Skeletal muscle satellite cell (primary cell): Measurements from ENCODE around the gene SSH3.

Experiments used
- H3K27me3 ChIP-seq: 2 replicates; pipeline ENCODE4 v1.7.0; 2013; ENCODE audit warnings: low read length; ENCODE audit not compliant: control insufficient read depth, insufficient read depth
- H3K36me3 ChIP-seq: 2 replicates; pipeline ENCODE4 v1.7.0; 2013; ENCODE audit warnings: mild to moderate bottlenecking, control low read depth, low read length; ENCODE audit not compliant: insufficient read depth
- H3K4me1 ChIP-seq: 2 replicates; pipeline ENCODE4 v1.7.0; 2013; ENCODE audit warnings: low read length; ENCODE audit not compliant: control insufficient read depth, insufficient read depth
- H3K4me2 ChIP-seq: 2 replicates; pipeline ENCODE4 v1.7.0; 2013; ENCODE audit warnings: mild to moderate bottlenecking, low read length
- H3K4me3 ChIP-seq: 2 replicates; pipeline ENCODE4 v1.7.0; 2013; ENCODE audit warnings: low read length
- H3K9ac ChIP-seq: 2 replicates; pipeline ENCODE4 v1.7.0; 2013; ENCODE audit warnings: mild to moderate bottlenecking, low read depth, low read length, moderate library complexity
- H3K9me3 ChIP-seq: replicated peaks from 2 replicates; pipeline ENCODE4 v1.7.0; 2013; ENCODE audit warnings: mild to moderate bottlenecking, control low read depth, low read length

The SSH3 gene

DNA sequence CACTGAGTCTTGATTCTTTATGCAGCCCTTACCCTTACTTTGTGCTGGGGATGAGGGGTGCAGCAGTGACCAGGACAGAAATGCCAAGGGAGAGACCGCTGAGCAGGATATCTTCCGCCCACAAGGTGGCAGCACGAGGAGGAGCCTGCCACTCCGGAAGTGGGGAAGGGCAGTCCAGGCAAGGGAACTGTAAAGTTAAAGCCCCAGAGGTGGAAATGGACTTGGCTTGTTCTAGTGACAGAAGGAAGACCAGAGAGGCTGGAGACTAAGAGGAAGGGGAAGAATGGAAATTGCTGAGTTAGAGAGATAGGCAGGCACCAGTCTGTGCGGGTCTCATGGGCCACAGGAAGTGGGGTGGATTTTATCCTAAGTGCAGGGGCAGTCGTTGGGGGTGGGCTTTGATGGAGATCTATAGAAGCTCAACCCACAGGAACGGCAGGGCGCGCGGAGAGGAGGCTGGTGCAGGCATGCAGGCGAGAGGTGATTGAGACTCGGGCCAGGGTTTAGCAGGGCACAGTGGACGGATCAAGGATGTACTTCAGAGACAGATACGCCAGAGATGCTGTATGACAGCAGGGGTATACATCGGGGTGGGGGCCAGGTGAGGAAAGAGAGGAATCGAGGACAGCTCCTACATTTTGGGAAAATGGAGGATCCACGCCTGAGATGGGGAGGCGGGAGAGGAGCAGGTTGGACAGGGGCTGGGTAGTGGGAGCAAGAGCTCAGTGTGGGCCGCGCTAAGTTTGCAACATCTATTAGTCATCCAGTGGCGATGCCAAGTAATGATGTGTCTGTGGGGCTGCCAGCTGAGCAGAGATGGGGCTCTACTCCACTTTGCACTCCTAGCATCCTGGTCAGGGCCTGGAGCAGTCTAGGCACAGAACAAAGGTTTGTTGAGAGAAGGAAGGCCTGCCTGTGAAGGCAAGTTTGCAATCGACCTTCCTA is 40.3 kb upstream of the SSH3 start:
- Histone ChIP-seq H3K4me2 (peak overlapping the region; percentile 64), H3K4me3 (peak overlapping the region; percentile 35), H3K9me3 (no peaks in the 10 kb centered on the region), H3K9ac (no peak overlapping the region), H3K36me3 (peaks cover 8% of the 10 kb centered on the region), H3K27me3 (no peaks in the 10 kb centered on the region), H3K4me1 (peaks cover 28% of the 10 kb centered on the region)

DNA sequence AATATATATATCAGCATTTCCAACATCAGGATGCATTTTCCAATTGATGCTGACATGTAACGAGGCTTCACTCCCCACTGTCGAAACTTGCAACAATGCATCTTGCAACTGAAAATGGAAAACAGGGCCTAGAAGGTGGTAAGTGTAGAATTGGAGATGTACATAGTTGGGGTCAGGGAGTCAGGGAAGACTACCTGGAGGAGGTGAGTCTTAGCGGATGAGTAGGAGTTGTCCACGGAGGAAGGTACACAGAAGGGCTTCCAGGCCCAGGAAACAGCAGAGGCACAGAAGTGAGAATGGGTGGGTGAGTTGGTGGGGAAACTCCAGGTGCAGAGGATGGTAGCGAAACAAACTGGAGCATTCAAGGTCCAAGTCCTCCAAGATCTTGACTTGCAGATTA is 39.1 kb upstream of the SSH3 start:
- no peaks in the 10 kb centered on the region for H3K27me3 ChIP-seq
- no peak overlapping the region for H3K4me2 ChIP-seq
- no peak overlapping the region for H3K9ac ChIP-seq
- H3K4me1 ChIP-seq = peaks cover 38% of the 10 kb centered on the region
- H3K9me3 ChIP-seq = no peaks in the 10 kb centered on the region
- peaks cover 8% of the 10 kb centered on the region for H3K36me3 ChIP-seq
- no peak overlapping the region for H3K4me3 ChIP-seq

DNA sequence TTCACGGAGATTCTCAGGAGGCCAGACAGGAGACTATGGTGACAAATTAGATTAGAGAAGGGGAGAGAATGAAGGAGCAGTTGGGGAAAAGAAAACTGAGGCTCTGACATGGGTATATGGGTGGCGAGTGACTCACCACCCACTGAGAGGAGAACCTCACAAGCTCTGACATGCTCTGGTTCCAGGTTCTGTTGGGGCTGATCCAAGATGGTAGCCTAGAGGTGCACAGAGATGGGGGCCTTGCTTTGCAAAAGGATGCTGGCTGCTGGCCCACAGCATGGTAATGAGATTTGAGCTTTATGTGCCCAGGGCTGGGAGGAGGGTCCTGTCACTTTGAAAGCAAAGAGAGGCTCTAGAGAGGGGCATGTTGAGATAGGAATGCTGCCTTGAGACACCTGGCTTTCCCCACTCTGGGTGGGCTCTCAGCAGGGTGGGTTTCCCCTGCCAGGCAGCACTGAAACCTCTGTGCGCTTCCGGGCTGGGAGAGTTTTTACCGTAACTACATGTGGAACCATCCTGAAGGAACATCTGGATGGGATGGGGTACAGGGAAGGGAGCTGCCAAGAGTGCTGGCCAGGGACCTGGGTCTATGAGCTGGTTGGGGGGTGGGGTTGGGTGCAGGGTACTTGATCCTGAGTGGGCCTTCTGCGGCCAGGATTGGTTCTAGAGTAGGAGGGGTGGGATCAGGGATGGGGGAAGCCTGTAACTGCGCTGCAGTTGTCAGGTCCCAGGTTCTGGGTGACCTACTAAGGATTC is 38.3 kb upstream of the SSH3 start:
- H3K4me2 ChIP-seq = no peak overlapping the region
- peaks cover 8% of the 10 kb centered on the region for H3K36me3 ChIP-seq
- no peaks in the 10 kb centered on the region for H3K9me3 ChIP-seq
- no peak overlapping the region for H3K4me3 ChIP-seq
- H3K9ac ChIP-seq = no peak overlapping the region
- H3K4me1 ChIP-seq = peaks cover 46% of the 10 kb centered on the region
- H3K27me3 ChIP-seq = no peaks in the 10 kb centered on the region

DNA sequence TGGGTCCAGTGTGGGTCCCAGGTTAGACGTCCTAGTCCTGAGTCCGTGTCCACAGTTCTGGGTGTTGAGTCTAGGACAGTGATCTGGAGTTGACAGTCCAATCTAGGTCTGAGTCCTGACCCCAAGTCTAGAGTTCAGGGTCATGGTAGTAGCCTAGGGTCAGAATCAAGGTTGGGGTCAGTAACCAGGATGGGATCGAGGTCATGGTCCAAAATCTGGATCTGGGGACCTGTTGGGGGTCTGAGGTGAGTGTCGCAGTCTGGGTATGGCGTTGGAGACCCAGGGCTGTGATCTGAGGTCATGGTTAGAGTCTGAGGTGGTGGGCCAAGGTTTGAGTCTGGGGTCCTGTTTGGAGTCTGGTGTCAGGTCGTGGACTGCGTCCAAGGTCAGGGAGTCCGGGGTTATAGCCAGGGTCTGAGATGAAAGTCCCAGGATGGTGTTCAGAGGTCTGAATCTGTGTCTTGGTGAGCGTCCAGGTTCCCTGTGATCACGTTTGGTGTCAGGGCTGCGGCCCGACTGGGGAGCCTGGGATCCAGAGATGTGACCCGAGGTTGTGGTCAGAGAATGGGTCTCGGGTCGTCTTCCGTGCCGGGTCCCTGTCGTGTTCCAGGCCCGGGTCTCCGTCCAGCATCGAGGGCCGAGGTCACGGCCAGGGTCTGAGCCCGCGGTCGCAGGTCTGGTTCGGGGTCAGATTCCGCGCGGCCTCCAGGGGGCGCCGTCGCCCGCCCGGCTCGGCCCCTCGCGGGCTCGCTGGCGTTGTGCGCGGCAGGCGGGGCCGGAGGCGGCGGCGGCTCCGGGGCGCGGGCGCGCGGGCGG is 37.5 kb upstream of the SSH3 start:
- H3K36me3 ChIP-seq = peaks cover 8% of the 10 kb centered on the region
- peak overlapping the region; percentile 71 for H3K4me2 ChIP-seq
- no peaks in the 10 kb centered on the region for H3K27me3 ChIP-seq
- peak overlapping the region; percentile 63 for H3K4me3 ChIP-seq
- peak overlapping the region; percentile 30 for H3K9ac ChIP-seq
- peaks cover 53% of the 10 kb centered on the region for H3K4me1 ChIP-seq
- no peaks in the 10 kb centered on the region for H3K9me3 ChIP-seq

DNA sequence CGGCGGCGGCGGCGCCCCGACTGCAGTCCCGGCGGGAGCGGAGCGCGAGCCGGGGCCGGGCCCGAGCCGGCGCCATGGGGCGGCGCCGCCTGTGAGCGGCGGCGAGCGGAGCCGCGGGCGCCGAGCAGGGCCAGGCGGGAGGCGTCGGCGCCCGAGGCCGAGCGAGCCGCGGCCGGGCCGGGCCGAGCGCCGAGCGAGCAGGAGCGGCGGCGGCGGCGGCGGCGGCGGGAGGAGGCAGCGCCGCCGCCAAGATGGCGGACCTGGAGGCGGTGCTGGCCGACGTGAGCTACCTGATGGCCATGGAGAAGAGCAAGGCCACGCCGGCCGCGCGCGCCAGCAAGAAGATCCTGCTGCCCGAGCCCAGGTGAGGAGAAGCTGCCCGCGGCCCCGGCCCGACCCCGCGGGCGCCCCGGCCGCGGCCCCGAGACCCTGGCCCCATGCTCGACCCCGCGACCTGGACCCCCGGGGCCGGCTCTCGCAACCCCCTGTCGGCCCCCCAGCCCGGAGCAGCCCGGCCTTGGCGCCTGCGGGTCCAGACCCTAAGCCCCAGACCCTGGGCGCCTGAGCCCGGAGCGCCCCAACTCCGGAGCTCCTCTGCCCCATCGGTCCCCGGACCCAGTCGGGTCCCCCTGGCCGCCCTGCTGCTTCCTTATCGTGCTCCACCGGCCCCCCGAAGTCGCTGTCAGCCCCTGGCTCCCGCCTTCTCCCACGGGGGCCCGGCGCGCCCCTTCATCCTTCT is 36.7 kb upstream of the SSH3 start, which contains the start of gene GRK2:
Gene GRK2, plus strand, starts transcription at position 25 of the 739 bp plus-strand sequence. Its CDS starts 227 bp downstream, at position 252.
- no peaks in the 10 kb centered on the region for H3K9me3 ChIP-seq
- peaks cover 8% of the 10 kb centered on the region for H3K36me3 ChIP-seq
- H3K27me3 ChIP-seq = no peaks in the 10 kb centered on the region
- H3K9ac ChIP-seq = peak within 1 kb of the TSS; percentile 88
- H3K4me3 ChIP-seq = peak within 1 kb of the TSS; percentile 93
- H3K4me2 ChIP-seq = peak within 1 kb of the TSS; percentile 98
- H3K4me1 ChIP-seq = peaks cover 61% of the 10 kb centered on the region

DNA sequence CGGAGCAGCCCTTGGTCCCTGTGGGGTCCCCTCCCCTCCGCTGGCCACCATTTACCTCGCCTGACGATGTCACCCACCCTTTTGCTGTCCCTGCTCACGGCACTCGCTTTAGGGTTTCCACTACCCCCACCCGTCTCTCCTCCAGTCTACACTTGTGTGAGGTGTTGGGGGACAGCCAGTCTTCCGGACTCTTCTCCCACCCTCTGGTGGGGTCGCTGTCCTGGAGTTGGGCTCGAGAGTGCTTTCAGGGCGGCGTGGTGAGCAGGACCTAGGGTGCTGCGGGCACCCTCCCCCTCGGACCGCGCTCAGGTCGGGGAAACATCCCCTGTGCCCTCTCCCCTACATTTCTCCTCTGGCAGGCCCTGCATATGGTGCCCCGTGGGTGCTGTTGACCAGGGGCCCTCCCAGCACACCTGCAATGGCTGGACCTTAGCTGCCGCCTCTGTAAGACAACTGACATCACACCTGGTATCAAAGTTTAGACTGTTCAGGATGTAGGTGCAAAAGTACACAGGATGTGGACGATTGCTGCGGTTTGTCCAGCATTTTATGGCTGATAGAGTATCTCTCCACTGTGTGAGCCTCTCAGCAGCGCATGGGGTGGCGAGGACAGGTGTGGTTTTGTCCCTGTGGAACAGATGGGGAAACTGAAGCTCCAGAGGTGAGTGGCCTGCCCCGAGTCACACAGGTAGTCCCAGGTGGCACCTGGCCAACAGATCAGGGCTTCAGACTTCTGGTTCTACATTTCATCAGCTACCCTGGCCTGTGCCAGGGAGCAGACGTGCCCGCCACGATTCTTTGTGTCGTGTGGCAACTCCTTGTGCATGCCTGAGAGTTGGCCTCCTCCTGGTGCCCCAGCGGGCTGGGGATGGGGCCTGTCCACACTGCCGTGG is 35.9 kb upstream of the SSH3 start:
- Histone ChIP-seq H3K27me3 (no peaks in the 10 kb centered on the region), H3K36me3 (peaks cover 8% of the 10 kb centered on the region), H3K4me2 (peak overlapping the region; percentile 98), H3K4me3 (peak overlapping the region; percentile 93), H3K9ac (peak overlapping the region; percentile 88), H3K4me1 (peaks cover 67% of the 10 kb centered on the region), H3K9me3 (no peaks in the 10 kb centered on the region)

DNA sequence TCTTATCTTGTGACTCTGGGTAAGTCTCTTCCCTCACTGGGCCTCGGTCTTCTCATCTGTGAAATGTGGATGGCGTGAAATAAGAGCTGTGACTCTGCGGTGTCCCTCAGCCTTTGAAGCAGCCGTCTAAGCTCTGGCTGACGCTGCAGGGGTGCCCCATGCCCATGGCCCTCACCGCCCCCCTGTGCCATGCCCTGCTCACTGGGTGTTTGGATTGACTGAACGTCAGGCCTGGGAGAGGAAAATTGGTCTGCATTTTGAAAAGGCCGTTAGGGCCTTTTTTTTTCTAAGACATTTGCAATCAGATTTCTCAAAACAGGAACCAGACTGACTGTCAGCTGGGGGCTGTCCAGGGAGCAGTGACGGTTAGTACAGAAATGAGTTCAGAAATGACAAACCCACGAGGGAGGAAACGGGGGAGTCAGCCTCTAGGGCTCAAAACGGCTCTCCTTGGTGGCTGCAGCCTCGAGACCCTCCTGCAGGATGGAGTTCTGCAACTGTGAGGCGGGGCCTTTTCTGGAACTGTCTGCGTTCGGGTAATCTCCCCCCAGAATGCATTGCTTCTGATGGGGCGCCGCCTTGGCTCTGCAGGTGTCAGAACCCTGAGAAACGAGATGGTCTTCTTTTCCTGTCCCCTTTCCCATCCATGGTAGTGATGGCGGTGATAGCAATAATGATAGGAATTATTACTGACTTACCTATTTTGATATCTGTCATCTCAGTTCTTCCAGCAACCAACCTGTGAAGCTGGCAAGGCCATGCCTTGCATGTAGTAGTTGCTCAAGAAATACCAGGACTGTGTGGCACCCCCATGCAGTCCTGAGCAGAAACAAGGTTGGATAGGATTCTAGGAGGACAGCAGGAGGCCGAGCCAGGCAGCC is 35.0 kb upstream of the SSH3 start:
- peak overlapping the region; percentile 88 for H3K9ac ChIP-seq
- H3K4me2 ChIP-seq = peak overlapping the region; percentile 98
- peaks cover 68% of the 10 kb centered on the region for H3K4me1 ChIP-seq
- H3K9me3 ChIP-seq = no peaks in the 10 kb centered on the region
- no peaks in the 10 kb centered on the region for H3K27me3 ChIP-seq
- H3K4me3 ChIP-seq = peak overlapping the region; percentile 93
- peaks cover 11% of the 10 kb centered on the region for H3K36me3 ChIP-seq

DNA sequence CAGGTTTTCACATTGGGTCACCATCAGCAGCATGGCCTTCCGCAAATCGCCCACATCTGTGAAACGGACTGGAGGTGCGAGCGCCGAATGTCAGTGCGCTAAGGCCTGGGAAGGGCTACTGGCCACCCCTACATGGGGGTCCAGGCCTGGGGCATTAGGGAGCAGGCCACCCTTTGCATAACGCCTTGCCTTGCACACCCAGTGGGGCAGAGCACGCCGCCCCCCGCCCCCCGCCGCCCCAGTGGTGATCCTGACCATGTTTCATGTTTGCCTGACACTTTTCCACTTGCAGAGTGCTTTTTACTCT is 34.4 kb upstream of the SSH3 start:
- Histone ChIP-seq H3K4me1 (peaks cover 68% of the 10 kb centered on the region), H3K9ac (no peak overlapping the region), H3K4me2 (peak overlapping the region; percentile 68), H3K27me3 (no peaks in the 10 kb centered on the region), H3K9me3 (no peaks in the 10 kb centered on the region), H3K4me3 (no peak overlapping the region), H3K36me3 (peaks cover 11% of the 10 kb centered on the region)

DNA sequence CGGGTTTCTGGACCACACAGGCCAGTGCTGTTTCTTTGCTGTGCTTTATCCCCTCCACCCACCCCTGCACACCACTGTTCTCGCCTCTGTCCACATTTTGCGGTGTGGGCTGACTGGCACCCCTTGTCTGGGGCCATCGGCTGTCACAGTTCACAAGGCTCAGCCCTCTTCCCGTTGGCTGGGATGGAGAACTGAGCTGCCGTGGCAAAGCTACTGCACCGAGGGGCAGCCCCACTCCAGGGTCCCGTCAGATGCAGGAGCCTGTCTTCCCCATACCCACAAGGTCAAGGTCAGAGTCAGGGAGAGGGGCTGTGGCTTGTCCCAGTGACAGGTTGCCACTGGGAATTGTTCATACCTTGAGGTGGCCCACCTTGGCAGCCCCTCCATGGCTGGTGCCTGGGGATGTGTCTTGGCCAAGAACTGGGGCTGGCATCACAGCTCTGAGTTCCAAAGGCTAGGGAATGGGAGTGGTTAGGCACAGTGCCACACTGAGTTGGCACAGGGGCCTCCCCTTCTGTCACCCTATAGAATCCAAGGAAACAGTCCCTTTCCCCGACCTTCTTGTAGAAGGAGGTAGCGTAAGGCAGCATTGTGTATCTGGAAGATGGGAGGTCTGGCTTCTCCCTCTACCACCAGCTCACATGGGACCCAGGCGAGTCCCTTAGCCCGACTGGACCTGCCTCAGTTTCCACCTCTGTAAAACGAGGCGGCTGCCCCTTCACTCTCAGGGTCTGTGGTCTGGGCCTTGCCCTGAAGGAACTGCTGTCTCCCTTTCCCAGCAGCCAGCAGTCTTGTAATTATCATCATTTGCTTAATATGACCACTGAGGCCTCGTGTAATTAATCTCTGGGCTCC is 33.7 kb upstream of the SSH3 start:
- no peaks in the 10 kb centered on the region for H3K27me3 ChIP-seq
- peak overlapping the region; percentile 28 for H3K9ac ChIP-seq
- H3K4me1 ChIP-seq = peaks cover 69% of the 10 kb centered on the region
- peak overlapping the region; percentile 68 for H3K4me2 ChIP-seq
- peaks cover 11% of the 10 kb centered on the region for H3K36me3 ChIP-seq
- H3K4me3 ChIP-seq = peak overlapping the region; percentile 27
- no peaks in the 10 kb centered on the region for H3K9me3 ChIP-seq
